CD4-positive, alpha-beta T cell treated with Interleukin-17A for 1 hour (primary cell): ENCODE data around the gene MYO5A.
"Not testable (repeated sequence)": the region's sequence is repeated elsewhere in the genome, so short reads cannot be mapped to it uniquely, and the experiment has no call there.

ENCODE experiments used
- DNase-seq: peaks from one replicate; pipeline ENCODE4 v3.0.0-alpha.2; 2020

The MYO5A gene

GRCh38 chr15:52324109-52324508 is 204.6 kb downstream of the MYO5A start:
- DNase-seq = no peak

GRCh38 chr15:52318729-52319500 is 209.8 kb downstream of the MYO5A start:
- no peak for DNase-seq

- DNase-seq = no peak
These were observed 211.0 kb downstream of the MYO5A start for GRCh38 chr15:52317688-52318087.

- no peak for DNase-seq
These were observed 211.7 kb downstream of the MYO5A start for GRCh38 chr15:52317022-52317421.

GRCh38 chr15:52309154-52309548 is 219.5 kb downstream of the MYO5A start:
- no peak for DNase-seq

- DNase-seq = no peak
These were observed 220.1 kb downstream of the MYO5A start for GRCh38 chr15:52308446-52309153.

GRCh38 chr15:52307847-52308246 is 220.8 kb downstream of the MYO5A start:
- DNase-seq = no peak

- no peak for DNase-seq
These were observed 222.4 kb downstream of the MYO5A start for GRCh38 chr15:52306270-52306669.

- no peak for DNase-seq
These were observed 225.4 kb downstream of the MYO5A start for GRCh38 chr15:52303093-52303772.

GRCh38 chr15:52301265-52301847 is 227.3 kb downstream of the MYO5A start:
- DNase-seq = no peak

GRCh38 chr15:52295421-52296001 is 233.2 kb downstream of the MYO5A start, which contains the start of gene MYO5C:
TSS of gene MYO5C (minus strand) at chr15:52295804. CDS start at chr15:52295636, 168 bp downstream.
- DNase-seq = no peak

- DNase-seq = no peak
These were observed 233.7 kb downstream of the MYO5A start for GRCh38 chr15:52294881-52295420.

GRCh38 chr15:52292780-52293392 is 235.8 kb downstream of the MYO5A start:
- no peak for DNase-seq

- no peak for DNase-seq
These were observed 237.5 kb downstream of the MYO5A start for GRCh38 chr15:52291204-52291603.

GRCh38 chr15:52290800-52291199 is 237.9 kb downstream of the MYO5A start:
- DNase-seq = no peak

GRCh38 chr15:52290329-52290728 is 238.4 kb downstream of the MYO5A start:
- DNase-seq = no peak

GRCh38 chr15:52289629-52290081 is 239.0 kb downstream of the MYO5A start:
- no peak for DNase-seq

- DNase-seq = no peak
These were observed 239.7 kb downstream of the MYO5A start for GRCh38 chr15:52288986-52289385.

GRCh38 chr15:52288051-52288942 is 240.4 kb downstream of the MYO5A start:
- DNase-seq = no peak

- DNase-seq = no peak
These were observed 241.6 kb downstream of the MYO5A start for GRCh38 chr15:52287114-52287513.

- DNase-seq = not testable (repeated sequence)
These were observed 242.7 kb downstream of the MYO5A start for GRCh38 chr15:52285941-52286340.
